ENCODE measurements around the gene OR56B1. TPM values are rescaled to one million over a fixed set of nuclear protein-coding genes. Genes with fewer than 3 reads are reported as not detected.
"Not testable (repeated sequence)": the region's sequence is repeated elsewhere in the genome, so short reads cannot be mapped to it uniquely, and the experiment has no call there.

OR56B1 gene
- under 1 TPM; 0.16 to 0.34 TPM for total RNA-seq

DNA sequence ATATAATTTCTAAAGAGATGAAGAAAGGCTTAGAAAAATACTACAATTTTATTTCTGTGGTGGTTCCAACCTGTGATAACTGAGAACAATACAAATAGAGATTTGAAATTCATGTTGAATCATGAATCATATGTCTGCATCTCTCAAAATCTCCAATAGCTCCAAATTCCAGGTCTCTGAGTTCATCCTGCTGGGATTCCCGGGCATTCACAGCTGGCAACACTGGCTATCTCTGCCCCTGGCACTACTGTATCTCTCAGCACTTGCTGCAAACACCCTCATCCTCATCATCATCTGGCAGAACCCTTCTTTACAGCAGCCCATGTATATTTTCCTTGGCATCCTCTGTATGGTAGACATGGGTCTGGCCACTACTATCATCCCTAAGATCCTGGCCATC is at the start of gene OR56B1:
Gene OR56B1 (plus strand): TSS at position 53 of the 400 bp plus-strand sequence. CDS start 69 bp downstream, at position 122.
- POLR2A ChIA-PET: interaction anchor here (0.6 kb wide), 2 partner anchors 15 to 33 kb away, joined by 3 read pairs; no protein-coding TSS in a partner anchor
- H3K4me1 Mint-ChIP-seq (ENCODE audit: low read depth): no peaks in the 10 kb centered on the region
- H3K27ac Mint-ChIP-seq: no peak within 1 kb of the TSS
- no peaks in the 10 kb centered on the region for H3K36me3 Mint-ChIP-seq (ENCODE audit: low read depth)
- no peak within 1 kb of the TSS for H3K4me3 Mint-ChIP-seq
- no peak for DNase-seq
- peaks cover 4% of the 10 kb centered on the region for H3K9me3 Mint-ChIP-seq (ENCODE audit: insufficient read depth)
- H3K27me3 Mint-ChIP-seq (ENCODE audit: low read depth): no peaks in the 10 kb centered on the region
- CTCF ChIA-PET: interaction anchor here (1.3 kb wide), 1 partner anchor 11 kb away, joined by 3 read pairs; no protein-coding TSS in a partner anchor
- ATAC-seq: no peak

DNA sequence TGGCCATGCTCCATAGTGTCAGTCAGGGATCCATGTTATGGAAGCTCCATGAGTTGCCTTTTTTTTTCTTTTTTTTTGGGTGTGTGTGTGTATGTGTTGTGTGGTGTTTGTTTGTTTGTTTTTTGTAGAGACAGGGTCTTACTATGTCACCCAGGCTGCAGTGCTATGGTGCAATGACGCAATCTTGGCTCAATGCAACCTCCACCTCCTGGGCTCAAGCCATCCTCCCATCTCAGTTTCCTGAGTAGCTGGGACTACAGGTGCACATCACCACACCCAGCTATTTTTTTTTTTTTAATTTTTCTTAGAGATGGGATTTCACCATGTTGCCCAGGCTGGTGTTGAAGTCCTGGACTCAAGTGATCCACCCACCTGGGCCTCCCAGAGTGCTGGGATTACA is 47.8 kb upstream of the OR56B1 start:
- H3K36me3 Mint-ChIP-seq (ENCODE audit: low read depth): peaks cover 34% of the 10 kb centered on the region
- no peak overlapping the region for H3K4me3 Mint-ChIP-seq
- ATAC-seq (no peak), DNase-seq (no peak)
- peak overlapping the region; percentile 83 for H3K27ac Mint-ChIP-seq
- no peaks in the 10 kb centered on the region for H3K27me3 Mint-ChIP-seq (ENCODE audit: low read depth)
- ChIA-PET CTCF (interaction anchor here (0.6 to 3.0 kb wide), 3 partner anchors 64 to 123 kb away, joined by 3 to 9 read pairs (median 3); partner anchors contain the start of gene TRIM34), POLR2A (interaction anchor here (0.6 kb wide), 1 partner anchor 886 kb away, joined by 3 read pairs; no protein-coding TSS in a partner anchor)
- H3K4me1 Mint-ChIP-seq (ENCODE audit: low read depth): peaks cover 49% of the 10 kb centered on the region
- H3K9me3 Mint-ChIP-seq (ENCODE audit: insufficient read depth): no peaks in the 10 kb centered on the region

DNA sequence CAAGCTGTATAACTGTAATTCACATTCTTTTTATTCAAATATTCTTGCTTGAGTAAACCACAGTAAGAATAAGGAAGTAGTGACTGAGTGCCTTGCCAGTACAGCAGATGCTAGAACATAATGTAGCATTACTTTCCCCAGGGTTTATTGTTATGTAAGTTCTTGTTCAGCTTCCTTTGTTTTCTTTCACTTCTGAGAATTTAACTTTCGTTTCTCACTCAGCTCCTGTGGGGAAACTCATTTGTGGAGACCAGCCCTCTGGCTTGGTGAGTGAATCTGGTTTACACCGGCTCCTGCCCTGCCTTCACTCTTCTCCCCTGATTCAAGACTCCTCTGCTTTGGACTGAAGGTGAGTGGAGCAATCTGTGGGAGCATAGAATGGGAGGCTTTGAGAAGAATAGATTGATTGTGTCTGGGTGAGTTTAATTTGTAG is 46.7 kb upstream of the OR56B1 start, which contains the start of gene TRIM22:
Gene TRIM22 (plus strand): TSS at position 240 of the 433 bp plus-strand sequence. CDS start 6,443 bp downstream, outside the sequence.
- POLR2A ChIA-PET: interaction anchor here (1.0 to 2.8 kb wide), 11 partner anchors 9 to 1084 kb away, joined by 3 to 36 read pairs (median 7); partner anchors contain the start of gene TRIM34
- Mint-ChIP-seq H3K9me3 (ENCODE audit: insufficient read depth) (no peaks in the 10 kb centered on the region), H3K36me3 (ENCODE audit: low read depth) (peaks cover 38% of the 10 kb centered on the region), H3K4me3 (peak within 1 kb of the TSS; percentile 87), H3K27ac (peak within 1 kb of the TSS; percentile 92), H3K27me3 (ENCODE audit: low read depth) (no peaks in the 10 kb centered on the region), H3K4me1 (ENCODE audit: low read depth) (peaks cover 53% of the 10 kb centered on the region)
- DNase-seq (peak; percentile 77), ATAC-seq (peak; percentile 70)
- CTCF ChIA-PET: interaction anchor here (0.8 to 3.5 kb wide), 8 partner anchors 9 to 214 kb away, joined by 3 to 11 read pairs (median 5); partner anchors contain the start of gene TRIM34

GRCh38 chr11:5690216-5690615 is 46.0 kb upstream of the OR56B1 start:
- Mint-ChIP-seq H3K4me1 (ENCODE audit: low read depth) (peaks cover 54% of the 10 kb centered on the region), H3K9me3 (ENCODE audit: insufficient read depth) (no peaks in the 10 kb centered on the region), H3K27ac (peak overlapping the region; percentile 92), H3K36me3 (ENCODE audit: low read depth) (peaks cover 44% of the 10 kb centered on the region), H3K27me3 (ENCODE audit: low read depth) (no peaks in the 10 kb centered on the region), H3K4me3 (peak overlapping the region; percentile 87)
- ChIA-PET POLR2A (interaction anchor here (0.8 to 2.8 kb wide), 11 partner anchors 8 to 713 kb away, joined by 3 to 36 read pairs (median 7); partner anchors contain the start of gene TRIM34), CTCF (interaction anchor here (0.7 to 3.5 kb wide), 9 partner anchors 8 to 673 kb away, joined by 3 to 11 read pairs (median 4); partner anchors contain the start of gene TRIM34)
- ATAC-seq: no peak
- DNase-seq: no peak

GRCh38 chr11:5690736-5691135 is 45.5 kb upstream of the OR56B1 start:
- no peak for ATAC-seq
- Mint-ChIP-seq H3K4me1 (ENCODE audit: low read depth) (peaks cover 55% of the 10 kb centered on the region), H3K4me3 (peak overlapping the region; percentile 87), H3K36me3 (ENCODE audit: low read depth) (peaks cover 48% of the 10 kb centered on the region), H3K27ac (peak overlapping the region; percentile 92), H3K27me3 (ENCODE audit: low read depth) (no peaks in the 10 kb centered on the region), H3K9me3 (ENCODE audit: insufficient read depth) (no peaks in the 10 kb centered on the region)
- ChIA-PET POLR2A (interaction anchor here (0.8 to 2.8 kb wide), 10 partner anchors 10 to 712 kb away, joined by 3 to 36 read pairs (median 7); partner anchors contain the start of gene TRIM34), CTCF (interaction anchor here (0.6 to 3.5 kb wide), 10 partner anchors 8 to 673 kb away, joined by 3 to 11 read pairs (median 4); partner anchors contain the start of gene TRIM34)
- DNase-seq: no peak

GRCh38 chr11:5691238-5691963 is 44.8 kb upstream of the OR56B1 start:
- peaks cover 59% of the 10 kb centered on the region for H3K4me1 Mint-ChIP-seq (ENCODE audit: low read depth)
- CTCF ChIA-PET: interaction anchor here (0.6 to 3.5 kb wide), 5 partner anchors 10 to 672 kb away, joined by 3 to 11 read pairs (median 4); no protein-coding TSS in a partner anchor
- not testable (repeated sequence) for H3K27me3 Mint-ChIP-seq (ENCODE audit: low read depth); H3K9me3 Mint-ChIP-seq (ENCODE audit: insufficient read depth); DNase-seq
- POLR2A ChIA-PET: interaction anchor here (1.5 to 2.8 kb wide), 5 partner anchors 10 to 67 kb away, joined by 3 to 36 read pairs (median 23); partner anchors contain the start of gene TRIM34
- ATAC-seq: peak; percentile 17
- H3K4me3 Mint-ChIP-seq: peak overlapping the region; percentile 87
- H3K27ac Mint-ChIP-seq: peak overlapping the region; percentile 92
- H3K36me3 Mint-ChIP-seq (ENCODE audit: low read depth): peaks cover 55% of the 10 kb centered on the region

GRCh38 chr11:5691964-5692361 is 44.3 kb upstream of the OR56B1 start:
- POLR2A ChIA-PET: interaction anchor here (1.3 to 1.5 kb wide), 2 partner anchors 9 to 24 kb away, joined by 3 to 5 read pairs; no protein-coding TSS in a partner anchor
- Mint-ChIP-seq H3K9me3 (ENCODE audit: insufficient read depth) (no peaks in the 10 kb centered on the region), H3K27me3 (ENCODE audit: low read depth) (no peaks in the 10 kb centered on the region), H3K36me3 (ENCODE audit: low read depth) (peaks cover 59% of the 10 kb centered on the region), H3K4me3 (peak overlapping the region; percentile 87), H3K4me1 (ENCODE audit: low read depth) (peaks cover 62% of the 10 kb centered on the region), H3K27ac (peak overlapping the region; percentile 92)
- DNase-seq (no peak), ATAC-seq (no peak)
- CTCF ChIA-PET: interaction anchor here (2.8 to 3.5 kb wide), 2 partner anchors 9 to 92 kb away, joined by 9 to 11 read pairs; no protein-coding TSS in a partner anchor

- no peak for DNase-seq
- no peaks in the 10 kb centered on the region for H3K27me3 Mint-ChIP-seq (ENCODE audit: low read depth)
- no peak for ATAC-seq
- H3K27ac Mint-ChIP-seq: peak overlapping the region; percentile 45
- H3K4me3 Mint-ChIP-seq: peak overlapping the region; percentile 49
- no peaks in the 10 kb centered on the region for H3K9me3 Mint-ChIP-seq (ENCODE audit: insufficient read depth)
- CTCF ChIA-PET: no interaction called here
- POLR2A ChIA-PET: interaction anchor here (0.7 to 1.9 kb wide), 2 partner anchors 74 to 111 kb away, joined by 3 to 5 read pairs; no protein-coding TSS in a partner anchor
- peaks cover 80% of the 10 kb centered on the region for H3K36me3 Mint-ChIP-seq (ENCODE audit: low read depth)
- H3K4me1 Mint-ChIP-seq (ENCODE audit: low read depth): peaks cover 50% of the 10 kb centered on the region
Measured at GRCh38 chr11:5694642-5695041, 41.6 kb upstream of the OR56B1 start.

DNA sequence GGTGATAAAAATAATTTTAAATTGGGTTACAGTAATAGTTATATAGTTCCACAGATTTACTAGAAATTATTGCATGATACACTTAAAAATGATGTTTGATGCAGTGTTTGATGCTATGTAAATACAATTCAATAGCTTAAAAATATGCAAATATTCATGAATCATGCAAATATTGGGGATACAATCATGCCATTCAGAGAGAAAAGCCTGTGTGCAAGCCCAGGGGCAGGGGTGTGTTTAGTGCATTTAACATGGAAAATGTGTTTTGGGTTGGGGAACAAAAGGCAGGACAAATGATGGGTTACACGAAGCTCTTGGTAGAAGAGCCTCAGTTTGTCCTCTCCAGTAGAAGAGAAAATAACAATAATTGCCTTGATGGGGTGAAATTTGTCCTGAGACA is 40.7 kb upstream of the OR56B1 start:
- peaks cover 81% of the 10 kb centered on the region for H3K36me3 Mint-ChIP-seq (ENCODE audit: low read depth)
- DNase-seq (no peak), ATAC-seq (no peak)
- no peak overlapping the region for H3K4me3 Mint-ChIP-seq
- no peaks in the 10 kb centered on the region for H3K27me3 Mint-ChIP-seq (ENCODE audit: low read depth)
- CTCF ChIA-PET: interaction anchor here (0.9 to 1.8 kb wide), 2 partner anchors 11 to 18 kb away, joined by 3 to 6 read pairs; partner anchors contain the start of gene TRIM5
- POLR2A ChIA-PET: interaction anchor here (0.6 to 1.9 kb wide), 3 partner anchors 75 to 1771 kb away, joined by 3 to 5 read pairs (median 3); no protein-coding TSS in a partner anchor
- H3K4me1 Mint-ChIP-seq (ENCODE audit: low read depth): peaks cover 57% of the 10 kb centered on the region
- no peaks in the 10 kb centered on the region for H3K9me3 Mint-ChIP-seq (ENCODE audit: insufficient read depth)
- H3K27ac Mint-ChIP-seq: no peak overlapping the region

DNA sequence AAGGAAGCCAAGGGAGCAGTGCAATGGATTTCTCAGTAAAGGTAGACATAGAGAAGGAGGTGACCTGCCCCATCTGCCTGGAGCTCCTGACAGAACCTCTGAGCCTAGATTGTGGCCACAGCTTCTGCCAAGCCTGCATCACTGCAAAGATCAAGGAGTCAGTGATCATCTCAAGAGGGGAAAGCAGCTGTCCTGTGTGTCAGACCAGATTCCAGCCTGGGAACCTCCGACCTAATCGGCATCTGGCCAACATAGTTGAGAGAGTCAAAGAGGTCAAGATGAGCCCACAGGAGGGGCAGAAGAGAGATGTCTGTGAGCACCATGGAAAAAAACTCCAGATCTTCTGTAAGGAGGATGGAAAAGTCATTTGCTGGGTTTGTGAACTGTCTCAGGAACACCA is 40.0 kb upstream of the OR56B1 start:
- CTCF ChIA-PET: interaction anchor here (1.8 kb wide), 1 partner anchor 11 kb away, joined by 6 read pairs; the partner anchor contains the start of gene TRIM5
- DNase-seq: no peak
- Mint-ChIP-seq H3K27me3 (ENCODE audit: low read depth) (no peaks in the 10 kb centered on the region), H3K4me3 (no peak overlapping the region), H3K36me3 (ENCODE audit: low read depth) (peaks cover 81% of the 10 kb centered on the region), H3K4me1 (ENCODE audit: low read depth) (peaks cover 63% of the 10 kb centered on the region), H3K27ac (no peak overlapping the region), H3K9me3 (ENCODE audit: insufficient read depth) (no peaks in the 10 kb centered on the region)
- POLR2A ChIA-PET: interaction anchor here (0.6 to 1.9 kb wide), 2 partner anchors 76 to 1771 kb away, joined by 3 to 5 read pairs; no protein-coding TSS in a partner anchor
- no peak for ATAC-seq

- Mint-ChIP-seq H3K36me3 (ENCODE audit: low read depth) (peaks cover 82% of the 10 kb centered on the region), H3K27me3 (ENCODE audit: low read depth) (no peaks in the 10 kb centered on the region)
- CTCF ChIA-PET: interaction anchor here (1.6 kb wide), 1 partner anchor 8 kb away, joined by 6 read pairs; the partner anchor contains the start of gene TRIM22
Measured at GRCh38 chr11:5698281-5698680, 38.0 kb upstream of the OR56B1 start.

More at GRCh38 chr11:5698281-5698680, 38.0 kb upstream of the OR56B1 start:
- POLR2A ChIA-PET: interaction anchor here (0.9 to 1.5 kb wide), 3 partner anchors 8 to 20 kb away, joined by 3 to 9 read pairs (median 5); partner anchors contain the start of gene TRIM22
- no peak overlapping the region for H3K4me3 Mint-ChIP-seq
- no peak for ATAC-seq
- H3K9me3 Mint-ChIP-seq (ENCODE audit: insufficient read depth): no peaks in the 10 kb centered on the region
- DNase-seq: no peak
- peaks cover 60% of the 10 kb centered on the region for H3K4me1 Mint-ChIP-seq (ENCODE audit: low read depth)
- H3K27ac Mint-ChIP-seq: peak overlapping the region; percentile 27

All from activated CD8-positive, alpha-beta T cell treated with anti-CD3 and anti-CD28 coated beads, Interleukin-2, amount 10 ng/mL, durations not matched to agents 7 days and 5 days (primary cell).